Ovary (tissue), 3 donors: Measurements from ENCODE around the gene DLG1.

Experiments
- POLR2A ChIP-seq: fragments of 450-650 bp; IDR thresholded peaks from one replicate; pipeline ENCODE4 v1.6.1; 2017; ENCODE audit warnings: antibody characterized with exemption, mild to moderate bottlenecking, moderate library complexity
- TF ChIP-seq, protein P1 (sequence below), 3 donors: fragments of 450-650 bp in 2 of 3; fragments of 200-600 bp in 1 of 3; IDR thresholded peaks; one replicate each; pipeline versions ENCODE4 v1.5.1 to v1.8.0; 2016 to 2022; ENCODE audit warnings: antibody characterized with exemption in 3 of 3, mild to moderate bottlenecking in 1 of 3
- donor health status: DM: no; HTN: no; CAD: no.

- TF ChIP-seq, protein P1, sequence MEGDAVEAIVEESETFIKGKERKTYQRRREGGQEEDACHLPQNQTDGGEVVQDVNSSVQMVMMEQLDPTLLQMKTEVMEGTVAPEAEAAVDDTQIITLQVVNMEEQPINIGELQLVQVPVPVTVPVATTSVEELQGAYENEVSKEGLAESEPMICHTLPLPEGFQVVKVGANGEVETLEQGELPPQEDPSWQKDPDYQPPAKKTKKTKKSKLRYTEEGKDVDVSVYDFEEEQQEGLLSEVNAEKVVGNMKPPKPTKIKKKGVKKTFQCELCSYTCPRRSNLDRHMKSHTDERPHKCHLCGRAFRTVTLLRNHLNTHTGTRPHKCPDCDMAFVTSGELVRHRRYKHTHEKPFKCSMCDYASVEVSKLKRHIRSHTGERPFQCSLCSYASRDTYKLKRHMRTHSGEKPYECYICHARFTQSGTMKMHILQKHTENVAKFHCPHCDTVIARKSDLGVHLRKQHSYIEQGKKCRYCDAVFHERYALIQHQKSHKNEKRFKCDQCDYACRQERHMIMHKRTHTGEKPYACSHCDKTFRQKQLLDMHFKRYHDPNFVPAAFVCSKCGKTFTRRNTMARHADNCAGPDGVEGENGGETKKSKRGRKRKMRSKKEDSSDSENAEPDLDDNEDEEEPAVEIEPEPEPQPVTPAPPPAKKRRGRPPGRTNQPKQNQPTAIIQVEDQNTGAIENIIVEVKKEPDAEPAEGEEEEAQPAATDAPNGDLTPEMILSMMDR (IDR thresholded peaks at IDR 0.05): no peak
- no peak for TF ChIP-seq POLR2A
Measured at GRCh38 chr3:197306374-197307086, 8.1 kb upstream of the DLG1 start.
